ENCODE data around the gene ZSWIM3. TPM values are rescaled to one million over a fixed set of nuclear protein-coding genes. Genes with fewer than 3 reads are reported as not detected.

ZSWIM3 gene
- total RNA-seq, 1 experiment from 2014 or later = 1.4 TPM

DNA sequence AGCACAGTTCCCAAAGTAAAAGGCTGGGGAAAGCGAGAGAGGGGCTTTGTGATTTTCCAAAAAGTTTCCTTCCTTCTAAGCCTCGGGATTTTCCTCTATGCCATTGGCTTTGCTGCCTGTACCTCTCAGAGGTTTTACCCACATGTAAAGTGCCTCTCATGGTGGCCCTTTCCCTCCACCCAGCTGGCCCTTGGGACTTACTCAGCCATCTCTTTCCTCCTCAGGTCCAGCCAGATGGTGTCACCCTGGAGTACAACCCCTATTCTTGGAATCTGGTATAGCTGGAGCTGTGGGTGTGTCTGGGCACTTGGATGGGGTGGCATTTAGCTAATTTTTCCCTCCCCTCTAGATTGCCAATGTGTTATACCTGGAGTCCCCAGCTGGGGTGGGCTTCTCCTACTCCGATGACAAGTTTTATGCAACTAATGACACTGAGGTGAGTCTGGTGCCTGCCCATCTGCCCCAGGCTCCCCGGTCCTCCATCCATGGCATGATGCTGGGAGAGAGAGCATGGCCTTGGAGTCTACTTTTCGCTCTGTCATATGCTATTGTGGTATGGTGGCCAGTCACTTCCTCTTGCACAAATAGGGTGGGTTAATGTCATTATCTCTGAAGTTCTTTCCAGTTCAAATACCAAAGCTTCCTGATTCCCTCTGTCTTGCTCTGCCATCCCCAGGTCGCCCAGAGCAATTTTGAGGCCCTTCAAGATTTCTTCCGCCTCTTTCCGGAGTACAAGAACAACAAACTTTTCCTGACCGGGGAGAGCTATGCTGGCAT, 34.8 kb downstream of the ZSWIM3 start:
- intact Hi-C loops (cut with micrococcal nuclease) = loop anchor here (1.0 to 2.0 kb wide), 2 partner anchors 43 to 71 kb away; partner anchors contain the start of gene PCIF1
- CTCF ChIA-PET = interaction anchor here (0.6 to 6.0 kb wide), 14 partner anchors 9 to 667 kb away, joined by 3 to 22 read pairs (median 4); partner anchors contain the start of genes PCIF1 and ZSWIM1
- no peaks in the 10 kb centered on the region for H3K27me3 Mint-ChIP-seq (ENCODE audit: insufficient read depth, unreplicated experiment)
- peaks cover 10% of the 10 kb centered on the region for H3K36me3 Mint-ChIP-seq (ENCODE audit: insufficient read depth, unreplicated experiment)
- TF ChIP-seq, protein P1, sequence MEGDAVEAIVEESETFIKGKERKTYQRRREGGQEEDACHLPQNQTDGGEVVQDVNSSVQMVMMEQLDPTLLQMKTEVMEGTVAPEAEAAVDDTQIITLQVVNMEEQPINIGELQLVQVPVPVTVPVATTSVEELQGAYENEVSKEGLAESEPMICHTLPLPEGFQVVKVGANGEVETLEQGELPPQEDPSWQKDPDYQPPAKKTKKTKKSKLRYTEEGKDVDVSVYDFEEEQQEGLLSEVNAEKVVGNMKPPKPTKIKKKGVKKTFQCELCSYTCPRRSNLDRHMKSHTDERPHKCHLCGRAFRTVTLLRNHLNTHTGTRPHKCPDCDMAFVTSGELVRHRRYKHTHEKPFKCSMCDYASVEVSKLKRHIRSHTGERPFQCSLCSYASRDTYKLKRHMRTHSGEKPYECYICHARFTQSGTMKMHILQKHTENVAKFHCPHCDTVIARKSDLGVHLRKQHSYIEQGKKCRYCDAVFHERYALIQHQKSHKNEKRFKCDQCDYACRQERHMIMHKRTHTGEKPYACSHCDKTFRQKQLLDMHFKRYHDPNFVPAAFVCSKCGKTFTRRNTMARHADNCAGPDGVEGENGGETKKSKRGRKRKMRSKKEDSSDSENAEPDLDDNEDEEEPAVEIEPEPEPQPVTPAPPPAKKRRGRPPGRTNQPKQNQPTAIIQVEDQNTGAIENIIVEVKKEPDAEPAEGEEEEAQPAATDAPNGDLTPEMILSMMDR (IDR thresholded peaks at IDR 0.05; ENCODE audit: unreplicated experiment) = peak; percentile 17
- H3K4me1 Mint-ChIP-seq (ENCODE audit: insufficient read depth, unreplicated experiment) = peaks cover 6% of the 10 kb centered on the region
- POLR2A ChIA-PET = interaction anchor here (0.7 to 6.3 kb wide), 11 partner anchors 10 to 101 kb away, joined by 3 to 74 read pairs (median 12); partner anchors contain the start of genes ACOT8, DNTTIP1, PCIF1 and SNX21
- no peaks in the 10 kb centered on the region for H3K9me3 Mint-ChIP-seq (ENCODE audit: unreplicated experiment)
- BruUV-seq (replicated peaks) = no TSS peak
- H3K27ac Mint-ChIP-seq (ENCODE audit: low read depth, unreplicated experiment) = peak overlapping the region; percentile 39
- DNase-seq (ENCODE audit: unreplicated experiment) = peak; percentile 25
- H3K4me3 Mint-ChIP-seq (ENCODE audit: unreplicated experiment) = peak overlapping the region; percentile 95

DNA sequence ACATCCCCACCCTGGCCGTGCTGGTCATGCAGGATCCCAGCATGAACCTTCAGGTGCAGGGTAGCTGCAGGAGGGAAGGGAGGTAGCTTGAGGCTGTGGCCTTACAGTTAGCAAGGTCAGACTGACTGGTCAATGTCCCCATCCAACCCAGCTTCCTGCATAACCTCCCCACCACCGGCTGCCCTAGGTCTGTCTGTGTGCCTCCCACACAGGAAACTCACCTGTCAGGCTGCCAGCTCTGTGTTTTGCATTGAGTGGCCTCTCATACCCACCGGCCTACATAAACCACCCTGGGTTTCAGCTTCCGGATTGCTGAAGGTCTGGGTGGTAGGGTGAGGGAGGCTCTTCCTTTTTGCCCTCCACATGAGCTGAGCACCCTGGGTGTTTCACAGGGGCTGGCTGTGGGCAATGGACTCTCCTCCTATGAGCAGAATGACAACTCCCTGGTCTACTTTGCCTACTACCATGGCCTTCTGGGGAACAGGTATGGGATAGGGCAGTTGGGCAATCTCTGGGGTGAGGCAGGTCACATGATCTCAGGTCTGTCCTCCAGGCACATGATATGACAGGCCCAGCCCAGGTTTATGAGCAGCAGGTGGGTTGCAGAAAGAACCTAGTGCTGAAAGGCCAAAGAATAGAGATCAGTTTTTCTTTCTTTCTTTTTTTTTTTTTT, 35.5 kb downstream of the ZSWIM3 start:
- peaks cover 16% of the 10 kb centered on the region for H3K36me3 Mint-ChIP-seq (ENCODE audit: insufficient read depth, unreplicated experiment)
- intact Hi-C loops (cut with micrococcal nuclease) = loop anchor here (1.0 to 2.0 kb wide), 2 partner anchors 42 to 70 kb away; partner anchors contain the start of gene PCIF1
- ChIA-PET POLR2A (interaction anchor here (0.7 to 6.3 kb wide), 8 partner anchors 9 to 78 kb away, joined by 3 to 74 read pairs (median 22); partner anchors contain the start of genes ACOT8, PCIF1, SNX21 and ZNF335), CTCF (interaction anchor here (0.6 to 6.0 kb wide), 12 partner anchors 8 to 666 kb away, joined by 3 to 22 read pairs (median 5); partner anchors contain the start of genes PCIF1 and ZSWIM1)
- no peak for DNase-seq (ENCODE audit: unreplicated experiment)
- peaks cover 6% of the 10 kb centered on the region for H3K4me1 Mint-ChIP-seq (ENCODE audit: insufficient read depth, unreplicated experiment)
- no TSS peak for BruUV-seq (replicated peaks)
- peak overlapping the region; percentile 95 for H3K4me3 Mint-ChIP-seq (ENCODE audit: unreplicated experiment)
- H3K27me3 Mint-ChIP-seq (ENCODE audit: insufficient read depth, unreplicated experiment) = no peaks in the 10 kb centered on the region
- peak overlapping the region; percentile 39 for H3K27ac Mint-ChIP-seq (ENCODE audit: low read depth, unreplicated experiment)
- no peaks in the 10 kb centered on the region for H3K9me3 Mint-ChIP-seq (ENCODE audit: unreplicated experiment)
- TF ChIP-seq, protein P1 (IDR thresholded peaks at IDR 0.05; ENCODE audit: unreplicated experiment) = no peak

DNA sequence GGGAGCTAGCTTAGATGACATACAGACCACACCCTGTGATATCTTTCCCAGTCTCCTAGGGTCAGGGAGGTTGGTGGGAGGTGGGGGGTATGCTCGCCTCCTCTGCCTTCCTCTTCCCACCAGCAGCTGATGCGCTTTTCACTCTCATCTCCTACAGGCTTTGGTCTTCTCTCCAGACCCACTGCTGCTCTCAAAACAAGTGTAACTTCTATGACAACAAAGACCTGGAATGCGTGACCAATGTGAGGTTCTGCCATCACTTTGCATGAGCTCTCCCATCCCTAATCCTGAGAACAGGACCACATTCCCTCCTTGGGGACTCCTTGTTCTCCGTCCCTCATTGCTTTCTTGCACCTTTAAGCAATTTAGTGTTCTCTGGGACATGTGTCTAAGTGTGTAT, 36.4 kb downstream of the ZSWIM3 start:
- no TSS peak for BruUV-seq (replicated peaks)
- peaks cover 16% of the 10 kb centered on the region for H3K36me3 Mint-ChIP-seq (ENCODE audit: insufficient read depth, unreplicated experiment)
- CTCF ChIA-PET = interaction anchor here (0.6 to 6.0 kb wide), 3 partner anchors 76 to 674 kb away, joined by 3 to 22 read pairs (median 8); no protein-coding TSS in a partner anchor
- H3K27ac Mint-ChIP-seq (ENCODE audit: low read depth, unreplicated experiment) = no peak overlapping the region
- H3K4me3 Mint-ChIP-seq (ENCODE audit: unreplicated experiment) = no peak overlapping the region
- no peaks in the 10 kb centered on the region for H3K9me3 Mint-ChIP-seq (ENCODE audit: unreplicated experiment)
- POLR2A ChIA-PET = interaction anchor here (0.6 to 6.3 kb wide), 8 partner anchors 8 to 61 kb away, joined by 3 to 74 read pairs (median 4); partner anchors contain the start of genes PCIF1, SNX21 and ZSWIM1
- peaks cover 6% of the 10 kb centered on the region for H3K4me1 Mint-ChIP-seq (ENCODE audit: insufficient read depth, unreplicated experiment)
- no peak for DNase-seq (ENCODE audit: unreplicated experiment)
- H3K27me3 Mint-ChIP-seq (ENCODE audit: insufficient read depth, unreplicated experiment) = no peaks in the 10 kb centered on the region
- intact Hi-C loops (cut with micrococcal nuclease) = loop anchor here (2.0 kb wide), 1 partner anchor 41 kb away; the partner anchor contains the start of gene PCIF1
- TF ChIP-seq, protein P1 (IDR thresholded peaks at IDR 0.05; ENCODE audit: unreplicated experiment) = no peak
